DMS79 (cell line): ENCODE data around the gene LCE2C.

Source experiments
- DNase-seq: peaks from one replicate; lab custom pipeline; 2025; lab: John Stamatoyannopoulos, UW

The LCE2C gene

DNA sequence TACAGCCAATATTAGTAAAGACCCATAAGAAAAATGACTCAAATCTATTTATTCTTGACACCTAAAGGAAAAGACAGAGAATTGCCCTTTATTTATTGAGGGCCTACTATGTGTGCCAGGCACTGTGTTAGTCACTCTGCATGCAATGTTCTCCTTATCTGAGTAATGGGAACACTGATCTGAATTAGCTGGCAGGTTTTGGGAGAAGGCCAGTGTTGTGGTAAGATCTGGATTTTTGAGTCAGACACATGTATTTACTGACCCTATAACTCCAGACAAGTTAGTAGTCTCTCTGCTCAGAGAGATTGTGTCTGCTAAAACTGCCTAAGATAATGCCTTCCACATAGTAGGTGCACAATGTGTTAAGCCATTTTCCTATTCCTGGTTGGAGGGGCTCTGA, 50.2 kb downstream of the LCE2C start:
- DNase-seq: no peak
